ENCODE measurements around the gene THOC7. TPM values are rescaled to one million over a fixed set of nuclear protein-coding genes. Genes with fewer than 3 reads are reported as not detected.

The THOC7 gene
- total and polyA plus RNA-seq, 2 donors (not counting 3 experiments of a cell fraction or from before 2014, with no cell fraction given), result 16.9 to 68.7 TPM

- Histone ChIP-seq H3K27me3 (ENCODE audit: control insufficient read depth in 2 of 2, insufficient read depth in 2 of 2, low read length in 2 of 2) (peaks cover 0 to 4% of the 10 kb centered on the region in 2 experiments), H3K4me1 (ENCODE audit: control insufficient read depth, extremely low read depth, insufficient read depth, low read length) (peaks cover 3% of the 10 kb centered on the region), H4K20me1 (replicated peaks; ENCODE audit: control insufficient read depth, extremely low read depth, insufficient read depth, low read length) (no peaks in the 10 kb centered on the region), H3K9ac (replicated peaks; ENCODE audit: extremely low read depth, insufficient read depth, low read length) (no peak overlapping the region), H3K4me2 (ENCODE audit: insufficient read depth, low read length) (no peak overlapping the region), H3K9me3 (replicated peaks; ENCODE audit: control insufficient read depth, insufficient read depth, low read length) (no peaks in the 10 kb centered on the region), H3K27ac (ENCODE audit: insufficient read depth, low read depth, low read length) (no peak overlapping the region), H3K4me3 (replicated peaks in 1 of 3; ENCODE audit: insufficient read depth in 1 of 3, low read depth in 1 of 3, low read length in 3 of 3) (no peak overlapping the region), H2AFZ (ENCODE audit: low read depth, low read length) (no peak overlapping the region), H3K79me2 (ENCODE audit: control insufficient read depth, insufficient read depth, low read length) (no peaks in the 10 kb centered on the region), H3K36me3 (ENCODE audit: control insufficient read depth in 2 of 2, extremely low read depth in 1 of 2, insufficient read depth in 2 of 2, low read length in 2 of 2) (no peaks in the 10 kb centered on the region), H3K9me1 (replicated peaks; ENCODE audit: control insufficient read depth, extremely low read depth, insufficient read depth, low read length) (no peaks in the 10 kb centered on the region)
- dilution Hi-C loops (cut with MboI; ENCODE audit: extremely low pct_ligation_motif_present, low sequenced_read_pairs) (no loop called here), intact Hi-C loops (cut with micrococcal nuclease) (no loop called here)
- no peak for FAIRE-seq
- ChIA-PET CTCF (no interaction called here), POLR2A (no interaction called here)
- DNase-seq (ENCODE audit: low read depth, low spot score), result no peak
- TF ChIP-seq FOS (IDR thresholded peaks at IDR 0.05; ENCODE audit: borderline replicate concordance, insufficient read depth, low read length) (no peak), GATA2 (IDR thresholded peaks at IDR 0.05; ENCODE audit: insufficient read depth, insufficient read length, low read depth, low read length) (no peak), POLR2AphosphoS5 (IDR thresholded peaks at IDR 0.05; ENCODE audit: insufficient read depth, low read depth, low read length) (no peak), MYC (IDR thresholded peaks at IDR 0.05; ENCODE audit: low read depth, low read length) (no peak), JUN (IDR thresholded peaks at IDR 0.05; ENCODE audit: borderline replicate concordance, insufficient read depth, insufficient read length, low read depth) (no peak), POLR2A (IDR thresholded peaks at IDR 0.05; ENCODE audit: low read depth, low read length) (no peak), EZH2 (IDR thresholded peaks at IDR 0.05; ENCODE audit: borderline replicate concordance, low read depth, low read length, severe bottlenecking) (no peak)
- TF ChIP-seq, protein P1, sequence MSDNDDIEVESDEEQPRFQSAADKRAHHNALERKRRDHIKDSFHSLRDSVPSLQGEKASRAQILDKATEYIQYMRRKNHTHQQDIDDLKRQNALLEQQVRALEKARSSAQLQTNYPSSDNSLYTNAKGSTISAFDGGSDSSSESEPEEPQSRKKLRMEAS (IDR thresholded peaks at IDR 0.05; ENCODE audit: insufficient read depth, insufficient read length), result no peak
- TF ChIP-seq, protein P2, sequence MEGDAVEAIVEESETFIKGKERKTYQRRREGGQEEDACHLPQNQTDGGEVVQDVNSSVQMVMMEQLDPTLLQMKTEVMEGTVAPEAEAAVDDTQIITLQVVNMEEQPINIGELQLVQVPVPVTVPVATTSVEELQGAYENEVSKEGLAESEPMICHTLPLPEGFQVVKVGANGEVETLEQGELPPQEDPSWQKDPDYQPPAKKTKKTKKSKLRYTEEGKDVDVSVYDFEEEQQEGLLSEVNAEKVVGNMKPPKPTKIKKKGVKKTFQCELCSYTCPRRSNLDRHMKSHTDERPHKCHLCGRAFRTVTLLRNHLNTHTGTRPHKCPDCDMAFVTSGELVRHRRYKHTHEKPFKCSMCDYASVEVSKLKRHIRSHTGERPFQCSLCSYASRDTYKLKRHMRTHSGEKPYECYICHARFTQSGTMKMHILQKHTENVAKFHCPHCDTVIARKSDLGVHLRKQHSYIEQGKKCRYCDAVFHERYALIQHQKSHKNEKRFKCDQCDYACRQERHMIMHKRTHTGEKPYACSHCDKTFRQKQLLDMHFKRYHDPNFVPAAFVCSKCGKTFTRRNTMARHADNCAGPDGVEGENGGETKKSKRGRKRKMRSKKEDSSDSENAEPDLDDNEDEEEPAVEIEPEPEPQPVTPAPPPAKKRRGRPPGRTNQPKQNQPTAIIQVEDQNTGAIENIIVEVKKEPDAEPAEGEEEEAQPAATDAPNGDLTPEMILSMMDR (IDR thresholded peaks at IDR 0.05; ENCODE audit: extremely low read depth in 1 of 2, insufficient read depth in 1 of 2, low read depth in 1 of 2, low read length in 2 of 2), result no peak
- BruUV-seq (replicated peaks), result no TSS peak
Observed at GRCh38 chr3:63803911-63804310, 59.7 kb downstream of the THOC7 start.
